Measurements from ENCODE around the gene DENND4A. TPM values are rescaled to one million over a fixed set of nuclear protein-coding genes. Genes with fewer than 3 reads are reported as not detected.

DENND4A gene
- total and polyA plus RNA-seq, 2 donors (not counting 1 experiment from before 2014, with no cell fraction given), result 24.4 to 103 TPM

DNA sequence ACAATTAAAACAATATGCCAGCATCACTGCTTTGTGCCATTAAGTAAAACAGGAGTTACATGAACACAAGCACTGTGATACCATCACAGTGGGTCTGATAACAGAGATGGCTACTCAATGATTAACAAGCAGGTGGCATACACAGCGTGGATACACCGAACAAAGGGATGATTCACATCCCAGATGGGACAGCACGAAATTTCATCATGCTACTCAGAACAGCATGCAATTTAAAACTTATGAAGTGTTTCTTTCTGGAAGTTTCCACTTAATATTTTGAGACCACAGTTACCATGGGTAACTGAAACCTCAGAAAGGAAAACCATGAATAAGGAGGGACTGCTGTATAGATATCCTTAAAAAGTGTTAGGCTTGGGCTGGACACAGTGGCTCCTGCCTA lies 125.8 kb downstream of the DENND4A start:
- Histone ChIP-seq H3K79me2 (ENCODE audit: control insufficient read depth, insufficient read depth, low read length) (no peaks in the 10 kb centered on the region), H3K36me3 (replicated peaks in 1 of 2; ENCODE audit: control extremely low read depth in 1 of 2, control insufficient read depth in 1 of 2, extremely low read depth in 1 of 2, insufficient read depth in 2 of 2, low read length in 1 of 2) (peaks cover 20 to 87% of the 10 kb centered on the region in 2 experiments), H3K27me3 (replicated peaks in 1 of 4; ENCODE audit: control extremely low read depth in 1 of 4, control insufficient read depth in 3 of 4, insufficient read depth in 4 of 4, low read length in 3 of 4) (no peaks in the 10 kb centered on the region), H3K4me1 (ENCODE audit: control insufficient read depth in 2 of 2, insufficient read depth in 2 of 2, low read length in 2 of 2) (peaks cover 3 to 7% of the 10 kb centered on the region in 2 donors), H2AFZ (ENCODE audit: insufficient read depth, low read depth, low read length, poor library complexity, severe bottlenecking) (no peak overlapping the region), H3K27ac (ENCODE audit: low read length in 2 of 2) (no peak overlapping the region), H4K20me1 (ENCODE audit: control insufficient read depth, insufficient read depth, low read length, poor library complexity, severe bottlenecking) (no peaks in the 10 kb centered on the region), H3K4me2 (replicated peaks; ENCODE audit: low read depth, low read length, poor library complexity, severe bottlenecking) (no peak overlapping the region), H3K9me3 (ENCODE audit: control extremely low read depth in 1 of 3, control insufficient read depth in 2 of 3, insufficient read depth in 1 of 3, low read length in 2 of 3) (no peaks in the 10 kb centered on the region), H3K4me3 (ENCODE audit: control extremely low read depth in 1 of 5, extremely low read depth in 1 of 5, insufficient read depth in 1 of 5, low read depth in 2 of 5, low read length in 4 of 5) (no peak overlapping the region), H3K9ac (ENCODE audit: low read length) (no peak overlapping the region)
- Mint-ChIP-seq H3K9me3 (ENCODE audit: insufficient read depth) (no peaks in the 10 kb centered on the region), H3K27ac (peak overlapping the region; percentile 46), H3K4me3 (no peak overlapping the region), H3K4me1 (peaks cover 21% of the 10 kb centered on the region), H3K27me3 (no peaks in the 10 kb centered on the region)
- intact Hi-C loops (cut with micrococcal nuclease), result loop anchor here (10.0 kb wide), 1 partner anchor 69 kb away; no protein-coding TSS in a partner anchor
- ChIA-PET POLR2A (no interaction called here), CTCF (no interaction called here)
- TF ChIP-seq EZH2 (IDR thresholded peaks at IDR 0.05; ENCODE audit: borderline replicate concordance, insufficient read depth, low read depth, low read length, poor library complexity, severe bottlenecking), result no peak
- TF ChIP-seq, protein P1, sequence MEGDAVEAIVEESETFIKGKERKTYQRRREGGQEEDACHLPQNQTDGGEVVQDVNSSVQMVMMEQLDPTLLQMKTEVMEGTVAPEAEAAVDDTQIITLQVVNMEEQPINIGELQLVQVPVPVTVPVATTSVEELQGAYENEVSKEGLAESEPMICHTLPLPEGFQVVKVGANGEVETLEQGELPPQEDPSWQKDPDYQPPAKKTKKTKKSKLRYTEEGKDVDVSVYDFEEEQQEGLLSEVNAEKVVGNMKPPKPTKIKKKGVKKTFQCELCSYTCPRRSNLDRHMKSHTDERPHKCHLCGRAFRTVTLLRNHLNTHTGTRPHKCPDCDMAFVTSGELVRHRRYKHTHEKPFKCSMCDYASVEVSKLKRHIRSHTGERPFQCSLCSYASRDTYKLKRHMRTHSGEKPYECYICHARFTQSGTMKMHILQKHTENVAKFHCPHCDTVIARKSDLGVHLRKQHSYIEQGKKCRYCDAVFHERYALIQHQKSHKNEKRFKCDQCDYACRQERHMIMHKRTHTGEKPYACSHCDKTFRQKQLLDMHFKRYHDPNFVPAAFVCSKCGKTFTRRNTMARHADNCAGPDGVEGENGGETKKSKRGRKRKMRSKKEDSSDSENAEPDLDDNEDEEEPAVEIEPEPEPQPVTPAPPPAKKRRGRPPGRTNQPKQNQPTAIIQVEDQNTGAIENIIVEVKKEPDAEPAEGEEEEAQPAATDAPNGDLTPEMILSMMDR (IDR thresholded peaks at IDR 0.05), result no peak
- no peak for ATAC-seq (ENCODE audit: low read depth)
- WGBS (ENCODE audit: insufficient coverage), result 96% methylated on average over 3 of the region's 3 CpGs
- DNase-seq, result no peak

DNA sequence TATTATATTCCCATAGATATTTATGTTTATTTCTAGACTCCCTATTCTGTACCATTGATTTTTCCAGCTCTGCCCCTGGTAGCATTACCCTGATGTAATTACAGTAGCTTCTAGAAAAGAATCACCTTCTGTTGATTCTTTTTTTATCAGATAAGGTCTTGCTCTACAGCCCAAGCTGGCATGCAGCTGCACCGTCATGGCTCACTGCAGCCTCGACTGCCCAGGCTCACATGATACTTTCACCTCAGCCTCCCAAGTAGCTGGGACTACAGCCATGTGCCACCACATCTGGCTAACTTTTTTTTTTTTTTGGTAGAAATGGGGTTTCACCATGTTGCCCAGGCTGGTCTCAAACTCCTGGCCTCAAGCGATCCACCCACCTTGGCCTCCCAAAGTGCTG lies 128.6 kb downstream of the DENND4A start:
- no peaks in the 10 kb centered on the region for H3K27me3 ChIP-seq (replicated peaks in 1 of 4; ENCODE audit: control extremely low read depth in 1 of 4, control insufficient read depth in 3 of 4, insufficient read depth in 4 of 4, low read length in 3 of 4)
- ChIA-PET POLR2A (no interaction called here), CTCF (interaction anchor here (0.5 to 2.2 kb wide), 9 partner anchors 10 to 480 kb away, joined by 3 to 6 read pairs (median 3); no protein-coding TSS in a partner anchor)
- no peaks in the 10 kb centered on the region for H4K20me1 ChIP-seq (ENCODE audit: control insufficient read depth, insufficient read depth, low read length, poor library complexity, severe bottlenecking)
- Mint-ChIP-seq H3K27ac (peak overlapping the region; percentile 76), H3K4me1 (peaks cover 31% of the 10 kb centered on the region), H3K27me3 (no peaks in the 10 kb centered on the region), H3K9me3 (ENCODE audit: insufficient read depth) (no peaks in the 10 kb centered on the region), H3K4me3 (no peak overlapping the region)
- no peaks in the 10 kb centered on the region for H3K9me3 ChIP-seq (ENCODE audit: control extremely low read depth in 1 of 3, control insufficient read depth in 2 of 3, insufficient read depth in 1 of 3, low read length in 2 of 3)
- peak overlapping the region in 1 of 2 donors; percentile 52 for H3K27ac ChIP-seq (ENCODE audit: low read length in 2 of 2)
- WGBS (ENCODE audit: insufficient coverage), result 19% methylated on average over 2 of the region's 3 CpGs
- H3K4me1 ChIP-seq (ENCODE audit: control insufficient read depth in 2 of 2, insufficient read depth in 2 of 2, low read length in 2 of 2), result peaks cover 3 to 11% of the 10 kb centered on the region in 2 donors
- no peak overlapping the region for H3K4me3 ChIP-seq (ENCODE audit: control extremely low read depth in 1 of 5, extremely low read depth in 1 of 5, insufficient read depth in 1 of 5, low read depth in 2 of 5, low read length in 4 of 5)
- H3K79me2 ChIP-seq (ENCODE audit: control insufficient read depth, insufficient read depth, low read length), result no peaks in the 10 kb centered on the region
- ATAC-seq (ENCODE audit: low read depth), result peak; percentile 95
- H3K36me3 ChIP-seq (replicated peaks in 1 of 2; ENCODE audit: control extremely low read depth in 1 of 2, control insufficient read depth in 1 of 2, extremely low read depth in 1 of 2, insufficient read depth in 2 of 2, low read length in 1 of 2), result peaks cover 10 to 84% of the 10 kb centered on the region in 2 experiments
- H3K4me2 ChIP-seq (replicated peaks; ENCODE audit: low read depth, low read length, poor library complexity, severe bottlenecking), result no peak overlapping the region
- intact Hi-C loops (cut with micrococcal nuclease), result loop anchor here (5.0 to 10.0 kb wide), 2 partner anchors 44 to 71 kb away; no protein-coding TSS in a partner anchor
- DNase-seq, result peak; percentile 73
- no peak overlapping the region for H3K9ac ChIP-seq (ENCODE audit: low read length)
- no peak overlapping the region for H2AFZ ChIP-seq (ENCODE audit: insufficient read depth, low read depth, low read length, poor library complexity, severe bottlenecking)
- TF ChIP-seq, protein P1 (IDR thresholded peaks at IDR 0.05), result no peak
- no peak for TF ChIP-seq EZH2 (IDR thresholded peaks at IDR 0.05; ENCODE audit: borderline replicate concordance, insufficient read depth, low read depth, low read length, poor library complexity, severe bottlenecking)
